NB4 (cell line): Measurements from ENCODE around the gene SIAH2.

Source experiments
- MAX ChIP-seq: IDR thresholded peaks from 2 replicates; pipeline ENCODE4 v1.6.1; 2011; ENCODE audit warnings: low read depth, low read length
- TF ChIP-seq, protein P1 (sequence below): IDR thresholded peaks from one replicate; pipeline ENCODE4 v1.5.1; 2012; ENCODE audit warnings: low read depth, low read length

GRCh38 chr3:150746791-150747590, 16.0 kb downstream of the SIAH2 start:
- TF ChIP-seq, protein P1, sequence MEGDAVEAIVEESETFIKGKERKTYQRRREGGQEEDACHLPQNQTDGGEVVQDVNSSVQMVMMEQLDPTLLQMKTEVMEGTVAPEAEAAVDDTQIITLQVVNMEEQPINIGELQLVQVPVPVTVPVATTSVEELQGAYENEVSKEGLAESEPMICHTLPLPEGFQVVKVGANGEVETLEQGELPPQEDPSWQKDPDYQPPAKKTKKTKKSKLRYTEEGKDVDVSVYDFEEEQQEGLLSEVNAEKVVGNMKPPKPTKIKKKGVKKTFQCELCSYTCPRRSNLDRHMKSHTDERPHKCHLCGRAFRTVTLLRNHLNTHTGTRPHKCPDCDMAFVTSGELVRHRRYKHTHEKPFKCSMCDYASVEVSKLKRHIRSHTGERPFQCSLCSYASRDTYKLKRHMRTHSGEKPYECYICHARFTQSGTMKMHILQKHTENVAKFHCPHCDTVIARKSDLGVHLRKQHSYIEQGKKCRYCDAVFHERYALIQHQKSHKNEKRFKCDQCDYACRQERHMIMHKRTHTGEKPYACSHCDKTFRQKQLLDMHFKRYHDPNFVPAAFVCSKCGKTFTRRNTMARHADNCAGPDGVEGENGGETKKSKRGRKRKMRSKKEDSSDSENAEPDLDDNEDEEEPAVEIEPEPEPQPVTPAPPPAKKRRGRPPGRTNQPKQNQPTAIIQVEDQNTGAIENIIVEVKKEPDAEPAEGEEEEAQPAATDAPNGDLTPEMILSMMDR: no peak
- TF ChIP-seq MAX: no peak
